Suprapubic skin (tissue), 4 donors: ENCODE measurements around the gene SPNS1.

ENCODE experiments used
- EP300 ChIP-seq: sonication (generic); formaldehyde crosslinking; IDR thresholded peaks from one replicate; pipeline ENCODE4 v1.6.1; 2017; ENCODE audit warnings: antibody characterized with exemption
- POLR2AphosphoS5 ChIP-seq, 3 donors: sonication (generic); formaldehyde crosslinking; IDR thresholded peaks; one replicate each; pipeline ENCODE4 v1.6.1; 2017; ENCODE audit warnings: antibody characterized with exemption in 3 of 3
- TF ChIP-seq, protein P1 (sequence below), 2 donors: fragments of 200-600 bp in 1 of 2; fragments of 450-650 bp in 1 of 2; sonication (generic) in 1 of 2; IDR thresholded peaks; one replicate each; pipeline ENCODE4 v1.5.1; 2016 to 2019; ENCODE audit warnings: antibody characterized with exemption in 2 of 2, mild to moderate bottlenecking in 1 of 2, moderate library complexity in 1 of 2

DNA sequence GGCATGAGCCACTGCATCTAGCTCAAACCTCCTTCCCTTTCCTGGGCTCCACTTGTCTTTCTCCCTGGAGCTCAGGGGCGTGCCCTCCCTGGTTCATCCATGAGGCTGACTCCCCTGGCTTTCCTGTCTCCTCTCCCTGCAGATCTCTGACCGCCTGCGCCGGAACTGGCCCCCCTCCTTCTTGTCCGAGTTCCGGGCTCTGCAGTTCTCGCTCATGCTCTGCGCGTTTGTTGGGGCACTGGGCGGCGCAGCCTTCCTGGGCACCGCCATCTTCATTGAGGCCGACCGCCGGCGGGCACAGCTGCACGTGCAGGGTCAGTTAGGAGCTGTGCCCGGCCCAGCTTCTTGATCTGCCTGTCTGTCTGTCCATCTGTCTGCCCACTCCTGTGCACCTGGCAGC is 9.1 kb downstream of the SPNS1 start:
- TF ChIP-seq, protein P1, sequence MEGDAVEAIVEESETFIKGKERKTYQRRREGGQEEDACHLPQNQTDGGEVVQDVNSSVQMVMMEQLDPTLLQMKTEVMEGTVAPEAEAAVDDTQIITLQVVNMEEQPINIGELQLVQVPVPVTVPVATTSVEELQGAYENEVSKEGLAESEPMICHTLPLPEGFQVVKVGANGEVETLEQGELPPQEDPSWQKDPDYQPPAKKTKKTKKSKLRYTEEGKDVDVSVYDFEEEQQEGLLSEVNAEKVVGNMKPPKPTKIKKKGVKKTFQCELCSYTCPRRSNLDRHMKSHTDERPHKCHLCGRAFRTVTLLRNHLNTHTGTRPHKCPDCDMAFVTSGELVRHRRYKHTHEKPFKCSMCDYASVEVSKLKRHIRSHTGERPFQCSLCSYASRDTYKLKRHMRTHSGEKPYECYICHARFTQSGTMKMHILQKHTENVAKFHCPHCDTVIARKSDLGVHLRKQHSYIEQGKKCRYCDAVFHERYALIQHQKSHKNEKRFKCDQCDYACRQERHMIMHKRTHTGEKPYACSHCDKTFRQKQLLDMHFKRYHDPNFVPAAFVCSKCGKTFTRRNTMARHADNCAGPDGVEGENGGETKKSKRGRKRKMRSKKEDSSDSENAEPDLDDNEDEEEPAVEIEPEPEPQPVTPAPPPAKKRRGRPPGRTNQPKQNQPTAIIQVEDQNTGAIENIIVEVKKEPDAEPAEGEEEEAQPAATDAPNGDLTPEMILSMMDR (IDR thresholded peaks at IDR 0.05): no peak
- TF ChIP-seq POLR2AphosphoS5 (IDR thresholded peaks at IDR 0.05): no peak
- TF ChIP-seq EP300: no peak
